NT2/D1 (cell line): ENCODE results near the gene DYDC1.

ENCODE experiments used
- SUZ12 ChIP-seq: IDR thresholded peaks from 2 replicates; pipeline ENCODE4 v1.6.1; 2011; ENCODE audit not compliant: insufficient read length, insufficient read depth; ENCODE audit errors: extremely low read depth
- ZNF274 ChIP-seq: IDR thresholded peaks from 2 replicates; pipeline ENCODE4 v1.6.1; 2011; ENCODE audit warnings: mild to moderate bottlenecking, low read depth, low read length

- TF ChIP-seq SUZ12, result no peak
- TF ChIP-seq ZNF274, result no peak
Measured at GRCh38 chr10:80379701-80380100, 23.1 kb upstream of the DYDC1 start.
